Measurements from ENCODE around the gene RASSF5.

- TF ChIP-seq, protein P1, sequence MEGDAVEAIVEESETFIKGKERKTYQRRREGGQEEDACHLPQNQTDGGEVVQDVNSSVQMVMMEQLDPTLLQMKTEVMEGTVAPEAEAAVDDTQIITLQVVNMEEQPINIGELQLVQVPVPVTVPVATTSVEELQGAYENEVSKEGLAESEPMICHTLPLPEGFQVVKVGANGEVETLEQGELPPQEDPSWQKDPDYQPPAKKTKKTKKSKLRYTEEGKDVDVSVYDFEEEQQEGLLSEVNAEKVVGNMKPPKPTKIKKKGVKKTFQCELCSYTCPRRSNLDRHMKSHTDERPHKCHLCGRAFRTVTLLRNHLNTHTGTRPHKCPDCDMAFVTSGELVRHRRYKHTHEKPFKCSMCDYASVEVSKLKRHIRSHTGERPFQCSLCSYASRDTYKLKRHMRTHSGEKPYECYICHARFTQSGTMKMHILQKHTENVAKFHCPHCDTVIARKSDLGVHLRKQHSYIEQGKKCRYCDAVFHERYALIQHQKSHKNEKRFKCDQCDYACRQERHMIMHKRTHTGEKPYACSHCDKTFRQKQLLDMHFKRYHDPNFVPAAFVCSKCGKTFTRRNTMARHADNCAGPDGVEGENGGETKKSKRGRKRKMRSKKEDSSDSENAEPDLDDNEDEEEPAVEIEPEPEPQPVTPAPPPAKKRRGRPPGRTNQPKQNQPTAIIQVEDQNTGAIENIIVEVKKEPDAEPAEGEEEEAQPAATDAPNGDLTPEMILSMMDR (IDR thresholded peaks at IDR 0.05; ENCODE audit: poor library complexity, severe bottlenecking) = no peak
- no peak for TF ChIP-seq EP300 (conservative IDR thresholded peaks at IDR 0.05; ENCODE audit: poor library complexity, severe bottlenecking)
- no peak for TF ChIP-seq POLR2AphosphoS5 (IDR thresholded peaks at IDR 0.05)
- TF ChIP-seq EZH2 (IDR thresholded peaks at IDR 0.05; ENCODE audit: borderline replicate concordance, insufficient read depth, low read length, poor library complexity, severe bottlenecking) = no peak
Observed at GRCh38 chr1:206498685-206499084, 8.6 kb upstream of the RASSF5 start.

Data from neural cell (in vitro differentiated cells).